OCI-LY3 (cell line): ENCODE results near the gene STAT5B.

ENCODE experiments used
- H2AFZ ChIP-seq: fragments of 200-600, 300-600 bp; shearing (Covaris generic); 2 replicates; pipeline ENCODE4 v1.6.0; 2014; ENCODE audit warnings: antibody characterized with exemption, low read depth, low read length
- H3K27ac ChIP-seq: fragments of 200-600, 300-600 bp; sonication (generic); 2 replicates; pipeline ENCODE4 v1.5.1; 2014; ENCODE audit warnings: mild to moderate bottlenecking, low read length, moderate library complexity, mixed read lengths
- H3K27me3 ChIP-seq: fragments of 200-600, 300-600 bp; sonication (generic); 2 replicates; pipeline ENCODE4 v1.6.1; 2014; ENCODE audit warnings: low read depth, low read length, mixed read lengths
- H3K36me3 ChIP-seq: fragments of 200-600, 300-600 bp; sonication (generic); replicated peaks from 2 replicates; pipeline ENCODE3; 2014; ENCODE audit warnings: low read depth, low read length, mixed read lengths
- H3K4me1 ChIP-seq: fragments of 300-600, 200-600 bp; sonication (generic); 2 replicates; pipeline ENCODE4 v1.6.1; 2014; ENCODE audit warnings: low read length, mixed read lengths
- H3K4me2 ChIP-seq: fragments of 200-600, 300-600 bp; sonication (generic); 2 replicates; pipeline ENCODE4 v1.6.1; 2014; ENCODE audit warnings: low read length, mixed read lengths
- H3K4me3 ChIP-seq: fragments of 300-600, 200-600 bp; sonication (generic); 2 replicates; pipeline ENCODE4 v1.5.1; 2014; ENCODE audit warnings: antibody characterized with exemption, mild to moderate bottlenecking, low read length, moderate library complexity
- H3K79me2 ChIP-seq: fragments of 300-600, 200-600 bp; shearing (Covaris generic); 2 replicates; pipeline ENCODE4 v1.6.1; 2014; ENCODE audit warnings: mild to moderate bottlenecking, low read length, mixed read lengths
- H3K9ac ChIP-seq: fragments of 300-600, 200-600 bp; shearing (Covaris generic); 2 replicates; pipeline ENCODE4 v1.6.0; 2014; ENCODE audit warnings: mild to moderate bottlenecking, low read length, moderate library complexity
- H3K9me3 ChIP-seq: fragments of 200-600, 300-600 bp; shearing (Covaris generic); 2 replicates; pipeline ENCODE4 v1.6.1; 2014; ENCODE audit warnings: low read length, mixed read lengths; ENCODE audit not compliant: insufficient read depth
- H4K20me1 ChIP-seq: fragments of 200-600, 300-600 bp; sonication (generic); 2 replicates; pipeline ENCODE4 v1.6.1; 2016; ENCODE audit warnings: low read length, mixed read lengths; ENCODE audit not compliant: insufficient read depth
- EZH2phosphoT487 ChIP-seq: fragments of 200-600 bp; shearing (Covaris generic); IDR thresholded peaks from 2 replicates; pipeline ENCODE4 v1.6.1; 2018; ENCODE audit warnings: antibody characterized with exemption, mixed run types, low read depth
- TF ChIP-seq, protein P1 (sequence below): fragments of 200-600, 300-600 bp; sonication (generic); IDR thresholded peaks from 2 replicates; pipeline ENCODE4 v1.5.1; 2014; ENCODE audit warnings: antibody characterized with exemption, low read length, low read depth

Gene STAT5B

DNA sequence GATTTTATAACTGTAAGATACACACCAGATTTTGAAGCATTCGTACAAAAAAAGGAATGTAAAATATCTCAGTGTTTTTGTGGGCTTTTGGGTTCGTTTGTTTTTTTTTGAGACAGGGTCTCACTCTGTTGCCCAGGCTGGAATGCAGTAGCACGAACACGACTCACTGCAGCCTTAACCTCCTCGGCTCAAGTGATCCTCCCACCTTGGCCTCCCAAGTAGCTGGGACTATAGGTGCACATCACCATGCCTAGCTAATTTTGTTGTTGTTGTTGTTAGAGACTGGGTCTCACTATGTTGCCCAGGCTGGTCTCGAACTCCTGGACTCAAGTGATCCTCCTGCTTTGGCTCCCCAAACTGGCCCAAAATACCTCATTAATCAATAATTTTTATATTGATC lies 15.9 kb downstream of the STAT5B start:
- no peak overlapping the region for H3K9ac ChIP-seq
- no peak overlapping the region for H3K4me3 ChIP-seq

GRCh38 chr17:42255445-42255844 lies 20.7 kb downstream of the STAT5B start:
- Histone ChIP-seq H3K27ac (no peak overlapping the region), H3K9ac (no peak overlapping the region), H3K9me3 (no peaks in the 10 kb centered on the region), H4K20me1 (peaks cover 75% of the 10 kb centered on the region), H3K4me1 (no peaks in the 10 kb centered on the region), H2AFZ (no peak overlapping the region), H3K36me3 (peaks cover 8% of the 10 kb centered on the region), H3K4me3 (no peak overlapping the region), H3K27me3 (no peaks in the 10 kb centered on the region), H3K79me2 (peaks cover 97% of the 10 kb centered on the region), H3K4me2 (no peak overlapping the region)
- TF ChIP-seq, protein P1, sequence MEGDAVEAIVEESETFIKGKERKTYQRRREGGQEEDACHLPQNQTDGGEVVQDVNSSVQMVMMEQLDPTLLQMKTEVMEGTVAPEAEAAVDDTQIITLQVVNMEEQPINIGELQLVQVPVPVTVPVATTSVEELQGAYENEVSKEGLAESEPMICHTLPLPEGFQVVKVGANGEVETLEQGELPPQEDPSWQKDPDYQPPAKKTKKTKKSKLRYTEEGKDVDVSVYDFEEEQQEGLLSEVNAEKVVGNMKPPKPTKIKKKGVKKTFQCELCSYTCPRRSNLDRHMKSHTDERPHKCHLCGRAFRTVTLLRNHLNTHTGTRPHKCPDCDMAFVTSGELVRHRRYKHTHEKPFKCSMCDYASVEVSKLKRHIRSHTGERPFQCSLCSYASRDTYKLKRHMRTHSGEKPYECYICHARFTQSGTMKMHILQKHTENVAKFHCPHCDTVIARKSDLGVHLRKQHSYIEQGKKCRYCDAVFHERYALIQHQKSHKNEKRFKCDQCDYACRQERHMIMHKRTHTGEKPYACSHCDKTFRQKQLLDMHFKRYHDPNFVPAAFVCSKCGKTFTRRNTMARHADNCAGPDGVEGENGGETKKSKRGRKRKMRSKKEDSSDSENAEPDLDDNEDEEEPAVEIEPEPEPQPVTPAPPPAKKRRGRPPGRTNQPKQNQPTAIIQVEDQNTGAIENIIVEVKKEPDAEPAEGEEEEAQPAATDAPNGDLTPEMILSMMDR: no peak

More for the DNA sequence above, 15.9 kb downstream of the STAT5B start:
- TF ChIP-seq EZH2phosphoT487: no peak
- TF ChIP-seq, protein P1: no peak
- Histone ChIP-seq H3K4me1 (peaks cover 2% of the 10 kb centered on the region; the same call in 1 of the 2 replicates), H3K9me3 (no peaks in the 10 kb centered on the region), H3K27ac (no peak overlapping the region), H3K27me3 (no peaks in the 10 kb centered on the region), H4K20me1 (peaks cover 54% of the 10 kb centered on the region), H3K4me2 (no peak overlapping the region), H3K79me2 (peaks cover 81% of the 10 kb centered on the region), H3K36me3 (peaks cover 3% of the 10 kb centered on the region), H2AFZ (no peak overlapping the region)

- TF ChIP-seq EZH2phosphoT487: no peak
- TF ChIP-seq, protein P1: no peak
- Histone ChIP-seq H3K79me2 (peaks cover 97% of the 10 kb centered on the region), H2AFZ (no peak overlapping the region), H3K27ac (no peak overlapping the region), H3K4me1 (peaks cover 16% of the 10 kb centered on the region), H3K27me3 (no peaks in the 10 kb centered on the region), H3K9ac (no peak overlapping the region), H3K4me2 (no peak overlapping the region), H3K36me3 (peaks cover 8% of the 10 kb centered on the region), H3K9me3 (no peaks in the 10 kb centered on the region), H4K20me1 (peaks cover 69% of the 10 kb centered on the region), H3K4me3 (no peak overlapping the region)
These were observed 22.6 kb downstream of the STAT5B start for GRCh38 chr17:42253578-42253977.

DNA sequence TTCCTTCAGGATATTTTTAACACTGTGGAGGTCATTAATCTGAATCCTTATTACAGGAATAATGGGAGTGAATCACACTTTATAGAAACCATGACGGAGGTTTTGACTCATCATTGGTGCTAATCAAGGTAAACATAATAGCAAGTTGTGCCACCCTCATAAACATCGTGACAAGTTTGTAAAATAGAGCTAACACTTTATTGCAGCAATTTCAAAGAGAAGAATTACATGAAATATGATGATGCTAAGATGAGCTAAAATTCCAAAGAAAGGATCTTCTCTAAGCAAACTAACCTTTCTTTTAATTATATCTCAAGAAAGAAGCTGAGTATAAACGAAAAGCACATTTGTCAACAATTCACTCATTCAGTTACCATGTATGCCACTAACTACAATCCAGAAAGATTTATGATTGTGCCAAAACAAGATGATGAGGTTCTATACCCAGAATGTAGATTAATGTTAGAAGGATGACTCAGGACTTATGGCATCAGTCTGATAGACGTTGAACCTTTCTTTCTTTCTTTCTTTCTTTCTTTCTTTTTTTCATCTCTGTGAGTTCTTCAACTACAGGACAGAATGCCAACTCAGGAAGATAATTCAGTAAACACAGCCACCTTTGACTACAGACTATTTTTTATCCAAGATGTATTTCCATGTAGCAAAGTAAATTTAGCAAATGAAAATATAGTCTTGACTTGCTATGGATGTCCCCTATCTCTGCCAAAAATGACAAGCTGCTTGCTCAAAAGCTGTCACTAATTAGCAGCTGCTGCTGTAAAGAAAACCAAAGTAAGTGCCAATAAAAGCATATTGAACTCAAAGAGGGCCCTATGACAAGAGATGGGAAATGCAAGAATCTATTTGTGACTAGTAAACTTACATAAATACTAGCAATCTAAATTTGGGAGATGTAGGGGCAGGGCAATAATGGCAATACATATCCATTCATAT lies 23.3 kb downstream of the STAT5B start:
- H3K36me3 ChIP-seq: peaks cover 9% of the 10 kb centered on the region
- H3K27ac ChIP-seq: no peak overlapping the region
- H3K4me2 ChIP-seq: no peak overlapping the region
- H3K4me3 ChIP-seq: no peak overlapping the region
- TF ChIP-seq, protein P1: no peak
- no peak for TF ChIP-seq EZH2phosphoT487
- no peaks in the 10 kb centered on the region for H3K27me3 ChIP-seq
- no peak overlapping the region for H3K9ac ChIP-seq
- H2AFZ ChIP-seq: no peak overlapping the region
- peaks cover 97% of the 10 kb centered on the region for H3K79me2 ChIP-seq
- H3K4me1 ChIP-seq: peaks cover 19% of the 10 kb centered on the region
- H3K9me3 ChIP-seq: no peaks in the 10 kb centered on the region
- H4K20me1 ChIP-seq: peaks cover 70% of the 10 kb centered on the region
